Common myeloid progenitor, CD34-positive (primary cell): Measurements from ENCODE around the gene NDUFAF3.
"Not testable (repeated sequence)": the region's sequence is repeated elsewhere in the genome, so short reads cannot be mapped to it uniquely, and the experiment has no call there.

ENCODE experiments used
- CTCF ChIA-PET: fragments of 350-600 bp; sonication (Branson Sonifier 250); formaldehyde crosslinking; loops from one replicate; lab custom pipeline; 2021; ENCODE audit warnings: antibody characterized with exemption; lab: Charles Lee
- POLR2A ChIA-PET: fragments of 350-600 bp; sonication (Branson Sonifier 250); formaldehyde crosslinking; loops from one replicate; lab custom pipeline; 2021; ENCODE audit warnings: antibody characterized with exemption; lab: Charles Lee
- DNase-seq, 3 donors: peaks; one replicate each; pipeline versions ENCODE4 v3.0.0 to v3.0.0-alpha.2; 2013
- H3K27ac ChIP-seq, 2 experiments: 1 replicate in 1 of 2; 2 replicates in 1 of 2; pipeline ENCODE4 v1.7.0; 2013; ENCODE audit warnings: inconsistent platforms in 2 of 2, low read length in 2 of 2, mild to moderate bottlenecking in 2 of 2, low read depth in 1 of 2, moderate library complexity in 1 of 2; ENCODE audit not compliant: severe bottlenecking in 2 of 2, insufficient read depth in 1 of 2, poor library complexity in 1 of 2
- H3K27me3 ChIP-seq, 5 experiments: replicated peaks in 2 of 5; 1 replicate in 3 of 5; 2 replicates in 2 of 5; pipeline versions ENCODE4 v1.6.1 to v1.7.0; 2013; ENCODE audit warnings: low read length in 4 of 5, mild to moderate bottlenecking in 2 of 5, moderate library complexity in 2 of 5, inconsistent platforms in 1 of 5; ENCODE audit not compliant: insufficient read depth in 5 of 5, control insufficient read depth in 4 of 5
- H3K36me3 ChIP-seq, 4 experiments: 1 replicate in 2 of 4; 2 replicates in 2 of 4; pipeline versions ENCODE4 v1.6.1 to v1.7.0; 2013; ENCODE audit warnings: low read length in 3 of 4, control low read depth in 1 of 4, mild to moderate bottlenecking in 1 of 4; ENCODE audit not compliant: control insufficient read depth in 4 of 4, insufficient read depth in 4 of 4
- H3K4me1 ChIP-seq, 4 experiments: 1 replicate in 3 of 4; 2 replicates in 1 of 4; pipeline versions ENCODE4 v1.6.1 to v1.7.1; 2013; ENCODE audit warnings: low read length in 3 of 4, mild to moderate bottlenecking in 3 of 4, control low read depth in 1 of 4, inconsistent platforms in 1 of 4, moderate library complexity in 1 of 4; ENCODE audit not compliant: control insufficient read depth in 4 of 4, insufficient read depth in 4 of 4; ENCODE audit errors: control extremely low read depth in 1 of 4
- H3K4me3 ChIP-seq, 7 experiments: 1 replicate in 4 of 7; 2 replicates in 3 of 7; pipeline versions ENCODE4 v1.5.1 to v1.7.0; 2013; ENCODE audit warnings: mild to moderate bottlenecking in 7 of 7, low read length in 6 of 7, moderate library complexity in 6 of 7, inconsistent platforms in 2 of 7, low read depth in 2 of 7, control low read depth in 1 of 7; ENCODE audit not compliant: insufficient read depth in 4 of 7, control insufficient read depth in 1 of 7; ENCODE audit errors: extremely low read depth in 1 of 7
- H3K9me3 ChIP-seq, 5 experiments: 1 replicate in 4 of 5; 2 replicates in 1 of 5; pipeline versions ENCODE4 v1.6.1 to v1.7.1; 2013; ENCODE audit warnings: low read length in 4 of 5, mild to moderate bottlenecking in 2 of 5, inconsistent platforms in 1 of 5, low read depth in 1 of 5, moderate library complexity in 1 of 5; ENCODE audit not compliant: control insufficient read depth in 4 of 5, insufficient read depth in 2 of 5; ENCODE audit errors: control extremely low read depth in 1 of 5
- WGBS: methylation state at CpG from one replicate; pipeline ENCODE4 v1.1.5; 2013; ENCODE audit not compliant: insufficient coverage; 5-methylcytosine and 5-hydroxymethylcytosine counted together

Gene NDUFAF3

DNA sequence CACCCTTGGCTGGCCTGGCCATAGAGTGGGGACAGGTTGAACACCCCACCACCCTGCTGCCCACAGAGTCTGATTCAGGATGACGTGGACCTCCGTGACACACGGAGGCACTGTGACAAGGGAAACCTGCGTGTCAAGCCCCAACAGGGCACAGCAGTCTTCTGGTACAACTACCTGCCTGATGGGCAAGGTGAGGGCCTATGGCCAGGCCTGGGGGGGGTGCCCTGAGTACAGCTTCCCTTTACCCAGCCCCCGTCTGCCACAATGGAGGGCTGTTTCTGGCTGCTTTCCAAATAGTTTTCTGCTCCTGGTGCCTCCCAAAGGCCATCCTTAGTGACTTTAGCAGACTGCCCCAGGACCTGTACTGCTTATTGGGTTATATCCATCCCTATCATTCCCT is 15.9 kb upstream of the NDUFAF3 start:
- Histone ChIP-seq H3K4me1 (peaks cover 1 to 23% (median 23%) of the 10 kb centered on the region in 4 experiments), H3K9me3 (no peaks in the 10 kb centered on the region), H3K27me3 (no peaks in the 10 kb centered on the region), H3K36me3 (peaks cover 0 to 16% (median 6%) of the 10 kb centered on the region in 4 experiments), H3K27ac (peak overlapping the region in 1 of 2 experiments; percentile 94), H3K4me3 (peak overlapping the region in 5 of 7 experiments; percentile 77 to 87 (median 84))
- no peak for DNase-seq
- ChIA-PET CTCF (interaction anchor here (0.9 to 19.2 kb wide), 4 partner anchors 12 to 1332 kb away, joined by 3 to 386 read pairs (median 48); partner anchors contain the start of genes DALRD3, NDUFAF3 and P4HTM), POLR2A (interaction anchor here (2.1 to 4.4 kb wide), 4 partner anchors 9 to 88 kb away, joined by 8 to 69 read pairs (median 26); partner anchors contain the start of genes NDUFAF3, P4HTM and QRICH1)
- WGBS, result 90% methylated on average over 2 of the region's 5 CpGs

GRCh38 chr3:49006408-49007067 is 15.4 kb upstream of the NDUFAF3 start:
- H3K36me3 ChIP-seq, result peaks cover 0 to 20% (median 9%) of the 10 kb centered on the region in 4 experiments
- peak overlapping the region; percentile 58 to 87 (median 83) for H3K4me3 ChIP-seq
- no peaks in the 10 kb centered on the region for H3K9me3 ChIP-seq
- no peaks in the 10 kb centered on the region for H3K27me3 ChIP-seq
- ChIA-PET POLR2A (interaction anchor here (0.6 to 4.4 kb wide), 9 partner anchors 9 to 127 kb away, joined by 3 to 69 read pairs (median 8); partner anchors contain the start of genes ARIH2, DALRD3, IMPDH2 and NDUFAF3), CTCF (interaction anchor here (0.7 to 19.2 kb wide), 7 partner anchors 12 to 1331 kb away, joined by 3 to 386 read pairs (median 3); partner anchors contain the start of genes DALRD3, IMPDH2, NDUFAF3 and P4HTM)
- WGBS, result 2% methylated on average over 28 of the region's 32 CpGs
- H3K4me1 ChIP-seq, result peaks cover 1 to 23% (median 23%) of the 10 kb centered on the region in 4 experiments
- peak overlapping the region in 1 of 2 experiments; percentile 94 for H3K27ac ChIP-seq
- peak in 2 of 3 donors; percentile 60 to 73 for DNase-seq

DNA sequence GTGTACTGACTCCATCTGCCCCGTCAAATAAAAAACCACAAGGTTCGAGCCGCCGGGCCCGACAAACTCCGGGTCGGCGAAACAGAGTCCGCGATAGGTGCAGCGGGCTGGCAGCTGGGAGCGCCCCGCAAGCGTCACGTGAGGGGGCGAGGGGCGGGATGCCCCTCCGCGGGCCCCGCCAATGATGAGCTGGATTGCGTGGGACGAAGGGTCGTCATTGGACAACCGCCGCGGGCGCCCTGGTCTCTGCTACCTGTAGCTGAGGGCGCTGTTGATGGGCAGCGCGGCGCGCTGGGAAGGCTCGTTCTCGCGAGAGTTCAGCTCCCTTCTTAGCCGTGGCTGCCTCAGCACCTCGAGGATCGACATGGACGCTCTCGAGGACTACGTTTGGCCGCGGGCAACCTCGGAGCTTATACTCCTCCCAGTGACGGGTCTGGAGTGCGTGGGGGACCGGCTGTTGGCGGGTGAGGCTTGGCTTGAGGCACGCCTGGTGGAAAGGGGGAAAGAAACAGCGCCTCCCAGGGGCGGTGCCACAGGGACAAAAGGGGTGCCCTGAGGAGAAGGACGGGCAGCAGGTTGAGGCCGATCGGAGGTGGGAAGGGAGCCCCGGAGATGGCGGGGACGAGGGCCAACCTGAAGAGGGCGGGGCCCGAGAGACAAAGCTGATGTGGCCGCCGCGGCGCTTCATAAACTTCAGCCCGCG is 14.7 kb upstream of the NDUFAF3 start, which contains the start of gene WDR6:
TSS of gene WDR6 (plus strand) at position 324 of the 703 bp plus-strand sequence. CDS start at position 365, 41 bp downstream.
- Histone ChIP-seq H3K36me3 (peaks cover 3 to 25% (median 16%) of the 10 kb centered on the region in 4 experiments), H3K4me3 (peak within 1 kb of the TSS; percentile 58 to 87 (median 83)), H3K27me3 (no peaks in the 10 kb centered on the region), H3K4me1 (peaks cover 1 to 23% (median 23%) of the 10 kb centered on the region in 4 experiments), H3K9me3 (no peaks in the 10 kb centered on the region), H3K27ac (peak within 1 kb of the TSS; percentile 85 to 94)
- DNase-seq, result peak; percentile 97 to 99 (median 99)
- ChIA-PET POLR2A (interaction anchor here (0.6 to 4.4 kb wide), 8 partner anchors 10 to 126 kb away, joined by 4 to 69 read pairs (median 8); partner anchors contain the start of genes ARIH2, DALRD3, IMPDH2 and NDUFAF3), CTCF (interaction anchor here (0.7 to 19.2 kb wide), 5 partner anchors 11 to 112 kb away, joined by 3 to 386 read pairs (median 3); partner anchors contain the start of genes DALRD3, IMPDH2, NDUFAF3 and P4HTM)
- 0% methylated on average over 45 of the region's 65 CpGs for WGBS

- H3K27ac ChIP-seq, result peak overlapping the region; percentile 85 to 94
- DNase-seq, result peak; percentile 76 to 91 (median 88)
- no peaks in the 10 kb centered on the region for H3K27me3 ChIP-seq
- ChIA-PET CTCF (interaction anchor here (0.9 to 19.2 kb wide), 4 partner anchors 10 to 26 kb away, joined by 3 to 386 read pairs (median 48); partner anchors contain the start of genes DALRD3, IMPDH2, NDUFAF3 and P4HTM), POLR2A (interaction anchor here (0.5 to 4.4 kb wide), 8 partner anchors 10 to 710 kb away, joined by 5 to 69 read pairs (median 8); partner anchors contain the start of genes ARIH2, DALRD3, IMPDH2 and NDUFAF3)
- H3K4me1 ChIP-seq, result peaks cover 1 to 23% (median 23%) of the 10 kb centered on the region in 4 experiments
- H3K36me3 ChIP-seq, result peaks cover 3 to 27% (median 23%) of the 10 kb centered on the region in 4 experiments
- no peaks in the 10 kb centered on the region for H3K9me3 ChIP-seq
- 28% methylated on average over 27 of the region's 41 CpGs for WGBS
- H3K4me3 ChIP-seq, result peak overlapping the region; percentile 45 to 87 (median 83)
Observed at GRCh38 chr3:49007771-49008528, 14.0 kb upstream of the NDUFAF3 start.

GRCh38 chr3:49008627-49009026 is 13.3 kb upstream of the NDUFAF3 start:
- POLR2A ChIA-PET, result interaction anchor here (0.9 to 4.4 kb wide), 4 partner anchors 13 to 20 kb away, joined by 4 to 69 read pairs (median 25); partner anchors contain the start of genes IMPDH2, NDUFAF3 and P4HTM
- peaks cover 3 to 34% (median 29%) of the 10 kb centered on the region in 4 experiments for H3K36me3 ChIP-seq

More at GRCh38 chr3:49008627-49009026, 13.3 kb upstream of the NDUFAF3 start:
- H3K4me3 ChIP-seq, result peak overlapping the region in 5 of 7 experiments; percentile 50 to 87 (median 84)
- DNase-seq, H3K27me3 ChIP-seq, H3K9me3 ChIP-seq: not testable (repeated sequence)
- peak overlapping the region in 1 of 2 experiments; percentile 94 for H3K27ac ChIP-seq
- CTCF ChIA-PET, result interaction anchor here (0.9 to 19.2 kb wide), 5 partner anchors 10 to 85 kb away, joined by 3 to 386 read pairs (median 3); partner anchors contain the start of genes DALRD3, NDUFAF3, P4HTM and QRICH1
- 100% methylated on average over 4 of the region's 5 CpGs for WGBS
- peaks cover 1 to 23% (median 23%) of the 10 kb centered on the region in 4 experiments for H3K4me1 ChIP-seq
